Measurements from ENCODE around the gene GNL1.

DNA sequence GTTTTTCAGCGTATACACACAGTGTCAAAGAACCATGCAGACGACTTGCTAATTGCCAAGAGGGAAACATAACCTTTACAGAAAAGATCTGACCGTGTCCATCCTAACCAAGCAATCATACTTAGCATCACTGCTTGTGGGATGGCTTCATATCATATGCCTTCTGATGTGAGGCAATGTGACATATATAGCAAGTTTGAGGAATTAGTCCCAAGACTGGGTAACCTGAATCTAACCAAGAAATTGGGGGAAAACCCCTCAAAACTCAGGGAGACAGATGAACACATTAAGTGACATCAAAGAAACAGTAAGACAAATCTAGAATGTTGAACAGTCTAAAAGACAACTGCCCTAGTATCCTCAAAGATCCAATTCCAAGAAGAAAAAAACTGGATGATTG is 18.4 kb downstream of the GNL1 start:
- TF ChIP-seq POLR2AphosphoS5 (IDR thresholded peaks at IDR 0.05; ENCODE audit: insufficient read depth, low read depth, low read length) (no peak), POLR2A (IDR thresholded peaks at IDR 0.05; ENCODE audit: low read depth, low read length) (no peak), EZH2 (IDR thresholded peaks at IDR 0.05; ENCODE audit: borderline replicate concordance, low read depth, low read length, severe bottlenecking) (no peak), FOS (IDR thresholded peaks at IDR 0.05; ENCODE audit: borderline replicate concordance, insufficient read depth, low read length) (no peak), JUN (IDR thresholded peaks at IDR 0.05; ENCODE audit: borderline replicate concordance, insufficient read depth, insufficient read length, low read depth) (no peak), MYC (IDR thresholded peaks at IDR 0.05; ENCODE audit: low read depth, low read length) (no peak)
- TF ChIP-seq, protein P1, sequence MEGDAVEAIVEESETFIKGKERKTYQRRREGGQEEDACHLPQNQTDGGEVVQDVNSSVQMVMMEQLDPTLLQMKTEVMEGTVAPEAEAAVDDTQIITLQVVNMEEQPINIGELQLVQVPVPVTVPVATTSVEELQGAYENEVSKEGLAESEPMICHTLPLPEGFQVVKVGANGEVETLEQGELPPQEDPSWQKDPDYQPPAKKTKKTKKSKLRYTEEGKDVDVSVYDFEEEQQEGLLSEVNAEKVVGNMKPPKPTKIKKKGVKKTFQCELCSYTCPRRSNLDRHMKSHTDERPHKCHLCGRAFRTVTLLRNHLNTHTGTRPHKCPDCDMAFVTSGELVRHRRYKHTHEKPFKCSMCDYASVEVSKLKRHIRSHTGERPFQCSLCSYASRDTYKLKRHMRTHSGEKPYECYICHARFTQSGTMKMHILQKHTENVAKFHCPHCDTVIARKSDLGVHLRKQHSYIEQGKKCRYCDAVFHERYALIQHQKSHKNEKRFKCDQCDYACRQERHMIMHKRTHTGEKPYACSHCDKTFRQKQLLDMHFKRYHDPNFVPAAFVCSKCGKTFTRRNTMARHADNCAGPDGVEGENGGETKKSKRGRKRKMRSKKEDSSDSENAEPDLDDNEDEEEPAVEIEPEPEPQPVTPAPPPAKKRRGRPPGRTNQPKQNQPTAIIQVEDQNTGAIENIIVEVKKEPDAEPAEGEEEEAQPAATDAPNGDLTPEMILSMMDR (IDR thresholded peaks at IDR 0.05; ENCODE audit: extremely low read depth in 1 of 2, insufficient read depth in 1 of 2, low read depth in 1 of 2, low read length in 2 of 2): no peak
- TF ChIP-seq, protein P2, sequence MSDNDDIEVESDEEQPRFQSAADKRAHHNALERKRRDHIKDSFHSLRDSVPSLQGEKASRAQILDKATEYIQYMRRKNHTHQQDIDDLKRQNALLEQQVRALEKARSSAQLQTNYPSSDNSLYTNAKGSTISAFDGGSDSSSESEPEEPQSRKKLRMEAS (IDR thresholded peaks at IDR 0.05; ENCODE audit: insufficient read depth, insufficient read length): no peak
